Esophagus muscularis mucosa (tissue), 4 donors: ENCODE data around the gene ART1. TPM values are rescaled to one million over a fixed set of nuclear protein-coding genes. Genes with fewer than 3 reads are reported as not detected.

ENCODE experiments used
- DNase-seq: peaks from one replicate; pipeline ENCODE4 v3.0.0-alpha.2; 2017; ENCODE audit errors: extremely low spot score
- H3K27ac ChIP-seq, 4 donors: fragments of 200-600 bp; sonication (generic); replicated peaks in 1 of 4; 1 replicate in 3 of 4; 2 replicates in 1 of 4; pipeline ENCODE4 v1.5.1; 2016 to 2019; ENCODE audit warnings: mild to moderate bottlenecking in 1 of 4
- H3K27me3 ChIP-seq, 4 donors: fragments of 200-600 bp; sonication (generic); one replicate each; pipeline versions ENCODE4 v1.5.1 to v1.6.0; 2016 to 2019
- H3K36me3 ChIP-seq, 4 donors: fragments of 200-600 bp; sonication (generic); one replicate each; pipeline ENCODE4 v1.5.1; 2016 to 2019
- H3K4me1 ChIP-seq, 4 donors: fragments of 200-600 bp; sonication (generic); one replicate each; pipeline ENCODE4 v1.5.1; 2016 to 2019
- H3K4me3 ChIP-seq, 4 donors: fragments of 200-600 bp; sonication (generic); 1 replicate in 2 of 4; 2 replicates in 2 of 4; pipeline ENCODE4 v1.5.1; 2016 to 2019; ENCODE audit warnings: mild to moderate bottlenecking in 4 of 4, moderate library complexity in 1 of 4
- H3K9me3 ChIP-seq, 4 donors: fragments of 200-600 bp; sonication (generic); 1 replicate in 3 of 4; 2 replicates in 1 of 4; pipeline ENCODE4 v1.5.1; 2016 to 2019
- CTCF ChIP-seq, 3 experiments: fragments of 200-600 bp in 2 of 3; fragments of 450-650 bp in 1 of 3; sonication (generic) in 2 of 3; IDR thresholded peaks; one replicate each; pipeline ENCODE4 v1.5.1; 2017 to 2019; ENCODE audit warnings: antibody characterized with exemption in 3 of 3, mild to moderate bottlenecking in 2 of 3, moderate library complexity in 1 of 3
- EP300 ChIP-seq: sonication (generic); formaldehyde crosslinking; IDR thresholded peaks from one replicate; pipeline ENCODE4 v1.6.1; 2017; ENCODE audit warnings: antibody characterized with exemption
- POLR2A ChIP-seq: fragments of 450-650 bp; IDR thresholded peaks from one replicate; pipeline ENCODE4 v1.6.1; 2017; ENCODE audit warnings: antibody characterized with exemption, moderate library complexity, mild to moderate bottlenecking, low read depth
- POLR2AphosphoS5 ChIP-seq, 2 donors: sonication (generic); formaldehyde crosslinking; IDR thresholded peaks; one replicate each; pipeline ENCODE4 v1.6.1; 2017; ENCODE audit warnings: antibody characterized with exemption in 2 of 2
- WGBS: methylation state at CpG from one replicate; pipeline ENCODE4 v1.1.5; 2018; 5-methylcytosine and 5-hydroxymethylcytosine counted together
- intact Hi-C: fragments of 100-400 bp; cut with DNase I; formaldehyde crosslinking; loops from one replicate; pipeline ENCODE4 v1.15.1; 2023
- total RNA-seq, 4 donors: library from RNA; depleted of rRNA; stranded (reverse); fragments of >200 nt; gene quantifications; one replicate each; pipeline versions ENCODE4 v1.1.0 to v1.2.1, GENCODE V29; 2016

ART1 gene
- total RNA-seq, 4 donors from 2014 or later: not detected

- Histone ChIP-seq H3K4me3 (no peak overlapping the region), H3K36me3 (no peaks in the 10 kb centered on the region), H3K9me3 (no peaks in the 10 kb centered on the region), H3K27ac (no peak overlapping the region), H3K27me3 (no peaks in the 10 kb centered on the region), H3K4me1 (no peaks in the 10 kb centered on the region)
- 86% methylated on average over 4 of the region's 4 CpGs for WGBS
- TF ChIP-seq CTCF (IDR thresholded peaks at IDR 0.05) (no peak), POLR2AphosphoS5 (IDR thresholded peaks at IDR 0.05) (no peak), POLR2A (no peak), EP300 (no peak)
- DNase-seq: no peak
- intact Hi-C loops: no loop called here
These were observed 13.6 kb upstream of the ART1 start for GRCh38 chr11:3631331-3631730.

GRCh38 chr11:3632070-3632660, 12.8 kb upstream of the ART1 start:
- TF ChIP-seq CTCF (IDR thresholded peaks at IDR 0.05): no peak
- TF ChIP-seq EP300: no peak
- TF ChIP-seq POLR2A: no peak
- TF ChIP-seq POLR2AphosphoS5 (IDR thresholded peaks at IDR 0.05): no peak
- Histone ChIP-seq H3K4me3 (no peak overlapping the region), H3K27me3 (no peaks in the 10 kb centered on the region), H3K27ac (no peak overlapping the region), H3K4me1 (no peaks in the 10 kb centered on the region), H3K9me3 (no peaks in the 10 kb centered on the region), H3K36me3 (no peaks in the 10 kb centered on the region)
- intact Hi-C loops: no loop called here
- DNase-seq: no peak
- 98% methylated on average over 5 of the region's 5 CpGs for WGBS

DNA sequence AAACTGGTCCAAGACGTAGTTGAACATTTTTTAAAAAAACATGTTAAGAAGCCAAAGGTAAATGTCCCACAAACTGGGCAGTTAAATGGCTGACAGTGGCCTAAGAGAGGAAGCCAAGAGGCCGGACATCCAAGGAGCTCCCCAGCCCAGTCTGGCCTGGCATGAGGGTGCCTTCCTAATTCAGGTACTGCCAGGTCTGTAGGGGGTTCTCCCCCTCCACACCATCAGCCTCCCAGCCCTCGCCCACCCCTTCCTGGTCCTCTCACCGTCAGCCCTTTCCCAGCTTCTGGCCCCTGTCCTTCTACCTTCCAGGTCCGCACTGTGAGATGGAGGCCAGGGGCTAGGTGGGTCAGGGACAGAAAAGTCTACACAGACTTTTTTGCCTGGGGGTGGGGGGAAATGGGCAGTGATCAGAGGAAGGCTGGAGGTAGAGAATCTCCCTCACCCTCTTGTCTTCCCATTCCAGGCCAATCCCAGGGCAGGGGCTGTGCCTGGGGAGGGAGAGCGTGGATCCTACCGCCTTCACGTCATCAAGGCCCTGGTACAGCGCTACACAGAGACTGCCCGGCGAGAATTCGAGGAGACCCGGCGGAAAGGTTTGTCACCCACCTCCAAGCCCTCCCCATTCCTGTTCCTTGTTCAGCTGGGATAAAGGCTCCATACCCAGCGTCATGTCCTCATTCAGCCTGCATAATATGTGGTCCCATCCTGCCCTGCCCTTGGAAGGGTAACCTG, 9.1 kb upstream of the ART1 start:
- no peak for DNase-seq
- WGBS: 93% methylated on average over 15 of the region's 15 CpGs
- H3K4me1 ChIP-seq: no peaks in the 10 kb centered on the region
- H3K27me3 ChIP-seq: no peaks in the 10 kb centered on the region
- no peaks in the 10 kb centered on the region for H3K36me3 ChIP-seq
- H3K27ac ChIP-seq: no peak overlapping the region
- intact Hi-C loops: no loop called here
- no peak overlapping the region for H3K4me3 ChIP-seq
- TF ChIP-seq POLR2A: no peak
- TF ChIP-seq EP300: no peak
- no peak for TF ChIP-seq POLR2AphosphoS5 (IDR thresholded peaks at IDR 0.05)
- TF ChIP-seq CTCF (IDR thresholded peaks at IDR 0.05): no peak
- no peaks in the 10 kb centered on the region for H3K9me3 ChIP-seq

DNA sequence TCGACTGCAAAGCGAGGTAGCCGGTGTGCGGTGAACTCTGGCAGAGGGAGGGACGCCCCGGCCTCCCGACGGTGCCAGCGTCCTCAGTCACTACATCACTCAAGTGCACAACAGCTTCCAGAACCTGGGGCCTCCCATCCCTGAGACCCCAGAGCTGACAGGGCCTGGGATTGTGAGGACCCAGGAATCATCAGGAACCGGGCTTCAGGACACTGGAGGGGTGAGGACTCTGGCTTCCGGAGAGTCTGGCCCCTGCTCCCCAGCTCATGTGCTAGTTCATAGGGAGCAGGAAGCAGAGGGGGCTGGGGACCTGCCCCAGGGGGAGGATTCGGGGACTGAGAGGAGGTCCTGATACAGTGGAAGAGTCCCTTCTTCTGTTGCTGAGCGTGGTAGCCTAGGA, 7.7 kb upstream of the ART1 start:
- TF ChIP-seq EP300 (no peak), POLR2AphosphoS5 (IDR thresholded peaks at IDR 0.05) (no peak), CTCF (IDR thresholded peaks at IDR 0.05) (no peak), POLR2A (no peak)
- 96% methylated on average over 7 of the region's 13 CpGs for WGBS
- intact Hi-C loops: no loop called here
- Histone ChIP-seq H3K9me3 (no peaks in the 10 kb centered on the region), H3K4me3 (no peak overlapping the region), H3K4me1 (peaks cover 0 to 9% (median 5%) of the 10 kb centered on the region in 4 donors), H3K27me3 (peaks cover 0 to under 1% (median 0%) of the 10 kb centered on the region in 4 donors), H3K36me3 (no peaks in the 10 kb centered on the region), H3K27ac (no peak overlapping the region)
- no peak for DNase-seq
